Colon (tissue), 2 donors: Measurements from ENCODE around the gene LDLRAD4.

Source experiments
- FAIRE-seq: peaks from 2 replicates; lab custom pipeline; 2012; peaks lifted over from hg19 to GRCh38; lab: Jason Lieb, UNC
- donor health status: control.
- donor health status: control.

LDLRAD4 gene

GRCh38 chr18:13433125-13433524, 214.6 kb downstream of the LDLRAD4 start:
- no peak for FAIRE-seq

- FAIRE-seq: no peak
These were observed 215.1 kb downstream of the LDLRAD4 start for GRCh38 chr18:13433685-13434084.

- no peak for FAIRE-seq
These were observed 216.3 kb downstream of the LDLRAD4 start for GRCh38 chr18:13434854-13435253.

- FAIRE-seq: no peak
These were observed 217.2 kb downstream of the LDLRAD4 start for GRCh38 chr18:13435586-13436333.

- no peak for FAIRE-seq
These were observed 218.0 kb downstream of the LDLRAD4 start for GRCh38 chr18:13436576-13436975.

- no peak for FAIRE-seq
These were observed 218.5 kb downstream of the LDLRAD4 start for GRCh38 chr18:13437034-13437433.

GRCh38 chr18:13437796-13438506, 219.4 kb downstream of the LDLRAD4 start:
- FAIRE-seq: no peak

GRCh38 chr18:13438507-13439056, 220.0 kb downstream of the LDLRAD4 start:
- FAIRE-seq: no peak

GRCh38 chr18:13439461-13439860, 220.9 kb downstream of the LDLRAD4 start:
- no peak for FAIRE-seq

GRCh38 chr18:13440277-13441248, 222.0 kb downstream of the LDLRAD4 start:
- no peak for FAIRE-seq

- no peak for FAIRE-seq
These were observed 223.2 kb downstream of the LDLRAD4 start for GRCh38 chr18:13441736-13442135.

GRCh38 chr18:13442451-13442850, 223.9 kb downstream of the LDLRAD4 start:
- no peak for FAIRE-seq

- no peak for FAIRE-seq
These were observed 225.0 kb downstream of the LDLRAD4 start for GRCh38 chr18:13443552-13443951.

GRCh38 chr18:13444430-13445240, 226.1 kb downstream of the LDLRAD4 start:
- no peak for FAIRE-seq

GRCh38 chr18:13445241-13445897, 226.8 kb downstream of the LDLRAD4 start:
- FAIRE-seq: no peak

GRCh38 chr18:13446024-13446423, 227.5 kb downstream of the LDLRAD4 start:
- FAIRE-seq: no peak

- FAIRE-seq: no peak
These were observed 228.3 kb downstream of the LDLRAD4 start for GRCh38 chr18:13446610-13447461.

- no peak for FAIRE-seq
These were observed 229.2 kb downstream of the LDLRAD4 start for GRCh38 chr18:13447621-13448334.

GRCh38 chr18:13448335-13448795, 229.8 kb downstream of the LDLRAD4 start:
- FAIRE-seq: no peak
